Activated CD8-positive, alpha-beta memory T cell treated with anti-CD3 and anti-CD28 coated beads, Interleukin-2, amount 50 U/mL, for 24 hours (primary cell): ENCODE data around the gene PEMT.

Source experiments
- DNase-seq: peaks from one replicate; pipeline ENCODE4 v3.0.0-alpha.2; 2020; ENCODE audit errors: extremely low read depth

Gene PEMT

GRCh38 chr17:17605083-17605728 is 13.7 kb upstream of the PEMT start:
- no peak for DNase-seq

- no peak for DNase-seq
These were observed 12.4 kb upstream of the PEMT start for GRCh38 chr17:17603895-17604225.

DNA sequence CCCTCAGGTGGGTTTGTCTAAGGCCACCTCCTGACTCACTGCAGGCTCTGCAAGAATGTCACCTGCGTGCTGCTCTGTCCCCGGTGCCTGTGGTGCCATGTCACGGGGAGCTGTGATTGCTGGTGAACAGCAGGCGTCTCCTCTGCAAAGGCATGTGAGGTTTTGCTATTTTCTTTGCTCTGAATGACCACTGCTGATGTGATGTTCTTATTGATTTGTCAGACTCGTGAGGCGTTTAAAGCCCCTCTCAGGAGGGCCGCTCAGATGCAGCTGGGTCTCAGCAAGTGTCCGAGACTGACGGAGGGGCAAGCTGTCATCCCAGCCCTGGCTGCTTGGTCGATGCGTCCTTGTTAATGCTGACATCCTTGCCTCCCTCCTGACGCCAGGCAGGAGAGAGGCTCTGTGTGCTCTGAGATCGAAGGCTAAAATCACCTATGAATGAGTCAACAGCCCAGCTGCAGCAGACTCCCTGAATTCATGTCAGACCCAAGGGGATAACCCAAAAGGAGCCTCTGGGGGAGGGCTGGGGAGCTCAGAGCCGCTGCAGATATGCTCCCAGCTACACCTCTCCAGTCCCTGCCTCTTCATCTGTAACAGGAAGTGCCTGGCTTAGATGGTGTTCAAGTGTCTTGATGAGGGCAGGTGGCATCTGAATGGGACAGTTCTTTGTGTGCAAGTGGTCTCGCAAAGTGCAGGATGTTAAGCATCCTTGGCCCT is 11.8 kb upstream of the PEMT start:
- DNase-seq = no peak

GRCh38 chr17:17599965-17600364 is 8.5 kb upstream of the PEMT start:
- no peak for DNase-seq

- DNase-seq = no peak
These were observed 6.5 kb upstream of the PEMT start for GRCh38 chr17:17598003-17598402.

- no peak for DNase-seq
These were observed 4.2 kb upstream of the PEMT start for GRCh38 chr17:17595755-17596154.

- no peak for DNase-seq
These were observed 1.7 kb upstream of the PEMT start for GRCh38 chr17:17593222-17593620.

DNA sequence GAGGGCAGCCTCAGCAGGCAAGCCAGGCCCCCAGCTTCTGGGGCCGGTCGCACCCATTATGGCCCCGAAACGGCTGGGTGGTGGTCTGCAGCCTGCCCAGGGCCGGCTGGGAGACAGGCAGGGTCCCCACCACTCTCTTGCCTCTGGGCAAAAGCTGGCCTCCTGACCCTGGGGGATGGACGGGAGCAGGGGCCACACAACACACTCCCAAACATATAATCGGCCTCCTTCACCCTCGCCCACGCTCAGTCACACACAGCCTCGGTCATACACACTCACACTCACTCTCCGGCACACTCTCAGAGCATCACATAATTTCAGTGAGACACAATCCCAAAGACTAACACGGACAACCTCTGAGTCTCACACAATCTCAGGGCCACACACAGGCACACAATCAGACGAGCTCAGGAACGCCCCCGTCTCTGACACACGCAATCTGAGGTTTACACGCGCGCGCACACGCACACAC is 589 bp downstream of the PEMT start:
- DNase-seq = no peak

GRCh38 chr17:17590141-17590751 is 1.3 kb downstream of the PEMT start:
- no peak for DNase-seq

DNA sequence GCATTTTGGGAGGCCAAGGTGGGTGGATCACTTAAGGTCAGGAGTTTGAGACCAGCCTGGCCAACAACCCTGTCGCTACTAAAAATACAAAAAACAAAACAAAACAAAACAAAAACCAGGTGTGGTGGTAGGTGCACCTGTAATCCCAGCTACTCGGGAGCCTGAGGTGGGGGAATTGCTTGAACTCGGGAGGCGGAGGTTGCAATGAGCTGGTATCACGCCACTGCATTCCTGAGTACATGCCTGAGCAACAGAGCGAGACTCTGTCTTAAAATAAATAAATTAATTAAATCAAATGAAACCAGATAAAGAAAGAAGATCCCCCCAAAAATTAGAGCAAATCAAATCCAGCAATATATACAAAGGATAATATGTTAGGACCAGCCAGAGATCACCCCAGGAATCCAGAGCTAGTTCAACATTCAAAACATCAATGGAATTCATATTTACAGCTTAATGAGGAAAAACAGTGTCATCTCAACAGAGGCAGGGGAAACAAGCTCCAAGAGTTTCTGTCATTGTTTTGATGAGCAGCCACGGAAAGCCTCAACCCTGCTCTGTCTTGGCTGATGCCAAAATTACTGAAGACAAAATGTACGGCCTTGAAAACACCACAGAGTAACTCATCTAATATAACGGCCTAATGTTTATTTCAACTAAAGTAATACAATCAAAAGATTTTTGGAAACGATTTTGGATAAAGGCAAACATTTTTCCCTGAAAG is 3.7 kb downstream of the PEMT start:
- DNase-seq = no peak

- no peak for DNase-seq
These were observed 9.1 kb downstream of the PEMT start for GRCh38 chr17:17582372-17582771.

DNA sequence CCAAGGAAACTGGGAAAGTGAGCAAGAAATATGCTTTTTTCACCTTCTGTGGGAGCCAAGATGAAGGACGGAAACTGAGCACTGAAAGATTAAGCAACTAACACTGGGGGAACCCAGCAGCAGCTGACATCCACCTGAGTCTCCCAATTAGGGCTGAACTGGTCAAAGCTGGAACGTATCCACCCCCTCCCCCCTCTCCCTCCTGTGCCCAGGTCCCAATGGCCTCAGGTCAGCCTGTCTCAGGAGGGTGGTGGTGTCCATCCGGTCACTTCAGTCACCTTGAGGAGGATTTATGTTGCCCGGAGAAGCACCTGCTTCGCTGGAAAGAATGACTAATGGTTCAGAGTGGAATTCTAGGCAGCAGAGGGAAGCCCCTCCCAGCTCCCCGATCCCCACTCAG is 10.0 kb downstream of the PEMT start:
- no peak for DNase-seq

- DNase-seq = no peak
These were observed 10.6 kb downstream of the PEMT start for GRCh38 chr17:17580662-17581470.

DNA sequence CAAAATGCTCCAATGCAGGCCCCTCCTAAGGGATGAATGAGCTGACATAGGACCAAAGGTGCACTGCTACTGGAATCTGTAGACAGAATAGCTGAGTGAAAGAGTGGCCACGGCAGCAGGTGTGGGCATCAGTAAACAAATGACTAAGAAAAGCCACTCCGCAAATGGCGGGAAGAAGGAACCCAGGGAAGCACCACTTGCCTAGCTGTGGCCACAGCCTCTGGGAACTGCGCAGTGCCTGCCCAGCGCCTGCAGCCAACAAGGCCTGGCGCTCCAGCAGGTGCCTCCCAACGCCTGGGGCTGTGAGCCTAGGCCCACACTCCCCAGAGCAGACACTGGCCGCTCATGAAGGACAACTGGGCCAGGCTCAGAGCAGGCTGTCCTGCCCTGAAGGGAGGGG is 11.8 kb downstream of the PEMT start:
- DNase-seq = no peak

DNA sequence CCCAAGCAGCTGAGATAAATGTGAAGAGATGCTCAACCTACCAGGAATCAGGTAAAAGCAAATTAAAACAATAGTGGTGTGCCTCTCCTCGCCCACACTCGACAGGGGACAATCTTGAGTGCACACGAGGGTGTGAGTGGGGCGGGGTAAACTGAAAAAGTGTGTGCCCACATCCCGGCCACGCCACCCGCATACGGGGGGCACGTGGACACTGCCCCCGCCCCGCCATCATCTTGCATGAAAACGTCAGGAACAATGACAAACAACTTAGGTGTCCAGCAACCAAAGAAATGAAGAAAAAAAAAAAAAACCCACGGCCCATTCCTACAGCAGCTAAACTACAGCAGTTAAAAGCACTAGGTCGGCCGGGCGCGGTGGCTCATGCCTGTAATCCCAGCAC is 14.1 kb downstream of the PEMT start:
- DNase-seq = no peak

GRCh38 chr17:17576772-17577234 is 14.7 kb downstream of the PEMT start:
- no peak for DNase-seq

DNA sequence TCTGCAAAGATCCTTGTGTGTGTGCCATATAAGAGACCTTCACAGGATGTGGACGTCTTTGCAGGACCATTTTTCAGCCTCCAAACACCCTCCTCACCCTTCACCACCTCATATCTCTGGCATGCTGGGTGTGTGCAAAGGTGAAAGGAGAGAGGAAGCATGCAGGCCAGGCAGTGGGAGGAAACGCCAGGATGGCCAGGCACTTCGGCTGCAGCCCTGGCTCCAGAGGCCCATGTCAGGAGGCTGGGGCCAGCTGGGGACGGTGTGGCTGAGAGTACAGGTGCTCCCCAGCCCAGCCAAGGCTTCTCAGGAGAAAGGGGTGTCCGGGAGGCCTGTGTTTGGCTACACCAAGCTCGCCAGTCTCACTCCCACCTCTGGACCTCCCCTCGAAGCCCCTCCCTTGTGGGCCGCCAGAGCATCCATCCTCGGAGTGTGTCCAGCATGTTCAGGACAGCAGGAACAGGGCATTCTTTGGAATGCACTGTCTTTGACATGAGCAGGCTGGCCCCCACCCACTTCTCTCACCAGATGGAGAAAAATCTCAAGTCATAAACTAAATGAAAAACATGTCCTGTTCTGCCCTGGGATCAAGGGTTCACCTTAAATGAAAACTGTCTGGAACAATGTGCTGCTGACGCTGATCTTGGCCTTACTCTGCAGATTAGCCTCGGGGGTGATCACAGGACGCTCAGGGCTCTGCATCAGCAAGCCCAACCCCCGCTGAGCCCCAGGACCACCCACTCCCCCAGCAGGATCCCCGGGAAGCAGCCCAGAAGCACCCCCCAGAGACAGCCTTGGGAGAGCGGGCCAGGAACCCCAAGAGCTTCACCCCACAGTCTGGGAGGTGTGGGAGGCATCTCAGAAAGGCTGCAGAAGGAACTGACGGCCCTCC is 15.9 kb downstream of the PEMT start:
- no peak for DNase-seq

GRCh38 chr17:17573912-17574311 is 17.6 kb downstream of the PEMT start:
- DNase-seq = no peak

- no peak for DNase-seq
These were observed 19.3 kb downstream of the PEMT start for GRCh38 chr17:17572010-17572785.
